Measurements from ENCODE around the gene CCDC172.

The CCDC172 gene

GRCh38 chr10:116300542-116300941 is 23.7 kb upstream of the CCDC172 start:
- Histone ChIP-seq H3K27me3 (no peaks in the 10 kb centered on the region), H3K36me3 (no peaks in the 10 kb centered on the region), H4K20me1 (no peaks in the 10 kb centered on the region), H3K27ac (no peak overlapping the region), H3K9me3 (no peaks in the 10 kb centered on the region), H3K4me3 (no peak overlapping the region), H3K4me2 (no peak overlapping the region), H3K9ac (no peak overlapping the region), H3K4me1 (no peaks in the 10 kb centered on the region)
- TF ChIP-seq Cebpa-rat (IDR thresholded peaks at IDR 0.05) = no peak

- Histone ChIP-seq H3K9me3 (no peaks in the 10 kb centered on the region), H3K27me3 (no peaks in the 10 kb centered on the region), H3K4me1 (no peaks in the 10 kb centered on the region), H3K36me3 (no peaks in the 10 kb centered on the region), H4K20me1 (no peaks in the 10 kb centered on the region), H3K9ac (no peak overlapping the region), H3K4me2 (no peak overlapping the region), H3K4me3 (no peak overlapping the region), H3K27ac (no peak overlapping the region)
- TF ChIP-seq Cebpa-rat (IDR thresholded peaks at IDR 0.05) = no peak
Measured at GRCh38 chr10:116304923-116305322, 19.3 kb upstream of the CCDC172 start.

- no peaks in the 10 kb centered on the region for H3K4me1 ChIP-seq
- no peak overlapping the region for H3K4me3 ChIP-seq
- no peak for TF ChIP-seq Cebpa-rat (IDR thresholded peaks at IDR 0.05)
- H3K27ac ChIP-seq = no peak overlapping the region
- no peak overlapping the region for H3K9ac ChIP-seq
- H3K27me3 ChIP-seq = no peaks in the 10 kb centered on the region
- H3K36me3 ChIP-seq = no peaks in the 10 kb centered on the region
- H3K9me3 ChIP-seq = no peaks in the 10 kb centered on the region
- no peaks in the 10 kb centered on the region for H4K20me1 ChIP-seq
- H3K4me2 ChIP-seq = no peak overlapping the region
Measured at GRCh38 chr10:116306847-116307246, 17.4 kb upstream of the CCDC172 start.

GRCh38 chr10:116307455-116307854 is 16.8 kb upstream of the CCDC172 start:
- H3K27me3 ChIP-seq = no peaks in the 10 kb centered on the region
- H3K36me3 ChIP-seq = no peaks in the 10 kb centered on the region
- H3K4me3 ChIP-seq = no peak overlapping the region
- no peaks in the 10 kb centered on the region for H4K20me1 ChIP-seq
- no peak overlapping the region for H3K9ac ChIP-seq
- no peak for TF ChIP-seq Cebpa-rat (IDR thresholded peaks at IDR 0.05)
- no peak overlapping the region for H3K27ac ChIP-seq
- no peaks in the 10 kb centered on the region for H3K9me3 ChIP-seq
- H3K4me1 ChIP-seq = no peaks in the 10 kb centered on the region
- H3K4me2 ChIP-seq = no peak overlapping the region

GRCh38 chr10:116311016-116311415 is 13.2 kb upstream of the CCDC172 start:
- no peak overlapping the region for H3K27ac ChIP-seq
- no peak for TF ChIP-seq Cebpa-rat (IDR thresholded peaks at IDR 0.05)
- H3K36me3 ChIP-seq = no peaks in the 10 kb centered on the region
- no peaks in the 10 kb centered on the region for H3K27me3 ChIP-seq
- 0 out of 2 replicates have a peak, but pooled peaks cover under 1% of the 10 kb centered on the region for H3K4me1 ChIP-seq
- no peak overlapping the region for H3K4me3 ChIP-seq
- H3K4me2 ChIP-seq = no peak overlapping the region
- no peak overlapping the region for H3K9ac ChIP-seq
- no peaks in the 10 kb centered on the region for H3K9me3 ChIP-seq
- H4K20me1 ChIP-seq = no peaks in the 10 kb centered on the region

- Histone ChIP-seq H3K4me2 (no peak overlapping the region), H3K27ac (no peak overlapping the region), H3K4me1 (peaks cover 9% of the 10 kb centered on the region), H4K20me1 (no peaks in the 10 kb centered on the region), H3K4me3 (no peak overlapping the region), H3K36me3 (no peaks in the 10 kb centered on the region), H3K9me3 (no peaks in the 10 kb centered on the region), H3K9ac (no peak overlapping the region), H3K27me3 (no peaks in the 10 kb centered on the region)
- TF ChIP-seq Cebpa-rat (IDR thresholded peaks at IDR 0.05) = no peak
Measured at GRCh38 chr10:116311706-116312490, 12.3 kb upstream of the CCDC172 start.

- Histone ChIP-seq H3K9me3 (no peaks in the 10 kb centered on the region), H3K27ac (no peak overlapping the region)
- no peak for TF ChIP-seq Cebpa-rat (IDR thresholded peaks at IDR 0.05)
Measured at GRCh38 chr10:116312548-116312947, 11.7 kb upstream of the CCDC172 start.

GRCh38 chr10:116316503-116316902 is 7.7 kb upstream of the CCDC172 start:
- Histone ChIP-seq H3K36me3 (no peaks in the 10 kb centered on the region), H3K27me3 (no peaks in the 10 kb centered on the region), H3K9ac (no peak overlapping the region), H4K20me1 (no peaks in the 10 kb centered on the region), H3K4me3 (no peak overlapping the region), H3K9me3 (no peaks in the 10 kb centered on the region), H3K4me2 (peak overlapping the region; percentile 18), H3K27ac (no peak overlapping the region), H3K4me1 (peaks cover 15% of the 10 kb centered on the region)
- no peak for TF ChIP-seq Cebpa-rat (IDR thresholded peaks at IDR 0.05)

More at GRCh38 chr10:116312548-116312947, 11.7 kb upstream of the CCDC172 start:
- Histone ChIP-seq H3K9ac (no peak overlapping the region), H3K4me2 (no peak overlapping the region), H3K4me3 (no peak overlapping the region), H4K20me1 (no peaks in the 10 kb centered on the region), H3K27me3 (no peaks in the 10 kb centered on the region), H3K4me1 (peaks cover 15% of the 10 kb centered on the region), H3K36me3 (no peaks in the 10 kb centered on the region)

- no peaks in the 10 kb centered on the region for H3K27me3 ChIP-seq
- no peak overlapping the region for H3K27ac ChIP-seq
- no peak for TF ChIP-seq Cebpa-rat (IDR thresholded peaks at IDR 0.05)
- H3K36me3 ChIP-seq = no peaks in the 10 kb centered on the region
- H4K20me1 ChIP-seq = no peaks in the 10 kb centered on the region
- H3K4me2 ChIP-seq = peak overlapping the region; percentile 27; the same call in 1 of the 2 replicates
- H3K4me3 ChIP-seq = no peak overlapping the region
- H3K9me3 ChIP-seq = no peaks in the 10 kb centered on the region
- H3K9ac ChIP-seq = no peak overlapping the region
- H3K4me1 ChIP-seq = peaks cover 8% of the 10 kb centered on the region
Measured at GRCh38 chr10:116324951-116325635, 845 bp downstream of the CCDC172 start.

GRCh38 chr10:116325987-116326386 is 1.7 kb downstream of the CCDC172 start:
- no peak overlapping the region for H3K27ac ChIP-seq
- no peak overlapping the region for H3K4me3 ChIP-seq
- no peak for TF ChIP-seq Cebpa-rat (IDR thresholded peaks at IDR 0.05)
- H4K20me1 ChIP-seq = no peaks in the 10 kb centered on the region
- H3K9ac ChIP-seq = no peak overlapping the region
- H3K36me3 ChIP-seq = no peaks in the 10 kb centered on the region
- H3K9me3 ChIP-seq = no peaks in the 10 kb centered on the region
- H3K4me1 ChIP-seq = peaks cover 8% of the 10 kb centered on the region
- H3K27me3 ChIP-seq = no peaks in the 10 kb centered on the region
- no peak overlapping the region for H3K4me2 ChIP-seq
